K562 (cell line): Measurements from ENCODE around the gene KCNQ4. TPM values are rescaled to one million over a fixed set of nuclear protein-coding genes. Genes with fewer than 3 reads are reported as not detected.

Experiments
- AFF1 ChIP-seq, 2 experiments: fragments of 450-650 bp; IDR thresholded peaks; 2 replicates each; pipeline ENCODE4 v1.6.1; 2018; ENCODE audit warnings: mild to moderate bottlenecking in 2 of 2, low read depth in 1 of 2; ENCODE audit not compliant: partially characterized antibody in 2 of 2
- AFF4 ChIP-seq: sonication (generic); formaldehyde crosslinking; IDR thresholded peaks from 2 replicates; pipeline ENCODE4 v1.8.0; 2023; ENCODE audit warnings: mild to moderate bottlenecking, missing genetic modification reagents
- CBFA2T3 ChIP-seq: fragments of 450-650 bp; IDR thresholded peaks from 2 replicates; pipeline ENCODE4 v1.6.1; 2017
- CSDE1 ChIP-seq, 2 experiments: fragments of 450-650 bp; IDR thresholded peaks; 2 replicates each; pipeline ENCODE4 v1.6.1; 2016; ENCODE audit warnings: mild to moderate bottlenecking in 1 of 2
- DIDO1 ChIP-seq: fragments of 450-650 bp; IDR thresholded peaks from 2 replicates; pipeline ENCODE4 v1.6.1; 2016; ENCODE audit warnings: low read depth, missing biosample characterization, missing genetic modification characterization
- DNMT1 ChIP-seq: fragments of 450-650 bp; IDR thresholded peaks from 2 replicates; pipeline ENCODE4 v1.6.1; 2016; ENCODE audit warnings: antibody characterized with exemption, mild to moderate bottlenecking
- KLF1 ChIP-seq: fragments of 450-650 bp; IDR thresholded peaks from 2 replicates; pipeline ENCODE4 v1.6.1; 2016; ENCODE audit warnings: missing genetic modification characterization, missing compliant biosample characterization
- NCOA1 ChIP-seq: fragments of 450-650 bp; IDR thresholded peaks from 2 replicates; pipeline ENCODE4 v1.6.1; 2016; ENCODE audit warnings: low read depth
- PHF20 ChIP-seq: fragments of 450-650 bp; IDR thresholded peaks from 2 replicates; pipeline ENCODE4 v1.6.1; 2018; ENCODE audit not compliant: partially characterized antibody
- PHF8 ChIP-seq: fragments of 200-600 bp; sonication (generic); IDR thresholded peaks from 2 replicates; pipeline ENCODE4 v1.6.1; 2012; ENCODE audit warnings: mixed run types, mild to moderate bottlenecking, inconsistent platforms, low read length, moderate library complexity, borderline replicate concordance
- POLR3A ChIP-seq: IDR thresholded peaks from 2 replicates; pipeline ENCODE4 v1.6.1; 2011; ENCODE audit warnings: borderline replicate concordance, mild to moderate bottlenecking, moderate library complexity; ENCODE audit not compliant: insufficient read length, insufficient read depth; ENCODE audit errors: extremely low read depth
- RBM15 ChIP-seq: fragments of 200-400 bp; formaldehyde crosslinking; IDR thresholded peaks from 2 replicates; pipeline ENCODE4 v1.6.1; 2018; ENCODE audit warnings: mild to moderate bottlenecking, low read length, moderate library complexity; ENCODE audit not compliant: insufficient read depth
- SIRT6 ChIP-seq: IDR thresholded peaks from one replicate; pipeline ENCODE4 v1.6.1; 2012; ENCODE audit warnings: low read depth, mild to moderate bottlenecking, control low read depth, inconsistent platforms, low read length, moderate library complexity
- TEAD4 ChIP-seq, 2 experiments: sonication (generic) in 1 of 2; formaldehyde crosslinking in 1 of 2; IDR thresholded peaks; 2 replicates each; pipeline versions ENCODE4 v1.6.1 to v1.8.0; 2012 to 2022; ENCODE audit warnings: borderline replicate concordance in 1 of 2, inconsistent platforms in 1 of 2, low read length in 1 of 2, mild to moderate bottlenecking in 1 of 2, missing genetic modification reagents in 1 of 2
- polyA plus RNA-seq, 8 experiments: library from polyadenylated mRNA; depleted of rRNA in 4 of 8; stranded (reverse) in 5 of 8; unstranded in 3 of 8; fragments of >200 nt; fragmentation: Nextera tagmentation in 2 of 8; fragmentation: Illumina TruSeq in 1 of 8; extraction: Ambion mirVana in 2 of 8; extraction: Trizol in 1 of 8; gene quantifications; 2 replicates each; pipeline versions ENCODE4 v1.2.1 to v1.2.3, GENCODE V29; 2011 to 2014; ENCODE audit warnings: inconsistent platforms in 1 of 8, missing spikeins in 1 of 8
- total RNA-seq, 7 experiments: library from RNA; depleted of rRNA in 6 of 7; stranded (reverse); fragments of >200 nt in 6 of 7; fragmentation: Illumina TruSeq in 2 of 7; extraction: Trizol in 2 of 7; gene quantifications; 2 replicates each; pipeline versions ENCODE4 v1.2.1 to v1.2.3, GENCODE V29; 2011 to 2021; ENCODE audit warnings: low replicate concordance in 1 of 7
- TF ChIP-seq, protein P1 (sequence below): IDR thresholded peaks from 2 replicates; pipeline ENCODE4 v1.6.1; 2016; ENCODE audit warnings: missing genetic modification characterization, missing compliant biosample characterization

The KCNQ4 gene
- total and polyA plus RNA-seq, 9 of the 15 experiments (the other 6 are each of a cell fraction or from before 2014, with no cell fraction given): 0.07 to 4.1 (median 0.79) TPM

DNA sequence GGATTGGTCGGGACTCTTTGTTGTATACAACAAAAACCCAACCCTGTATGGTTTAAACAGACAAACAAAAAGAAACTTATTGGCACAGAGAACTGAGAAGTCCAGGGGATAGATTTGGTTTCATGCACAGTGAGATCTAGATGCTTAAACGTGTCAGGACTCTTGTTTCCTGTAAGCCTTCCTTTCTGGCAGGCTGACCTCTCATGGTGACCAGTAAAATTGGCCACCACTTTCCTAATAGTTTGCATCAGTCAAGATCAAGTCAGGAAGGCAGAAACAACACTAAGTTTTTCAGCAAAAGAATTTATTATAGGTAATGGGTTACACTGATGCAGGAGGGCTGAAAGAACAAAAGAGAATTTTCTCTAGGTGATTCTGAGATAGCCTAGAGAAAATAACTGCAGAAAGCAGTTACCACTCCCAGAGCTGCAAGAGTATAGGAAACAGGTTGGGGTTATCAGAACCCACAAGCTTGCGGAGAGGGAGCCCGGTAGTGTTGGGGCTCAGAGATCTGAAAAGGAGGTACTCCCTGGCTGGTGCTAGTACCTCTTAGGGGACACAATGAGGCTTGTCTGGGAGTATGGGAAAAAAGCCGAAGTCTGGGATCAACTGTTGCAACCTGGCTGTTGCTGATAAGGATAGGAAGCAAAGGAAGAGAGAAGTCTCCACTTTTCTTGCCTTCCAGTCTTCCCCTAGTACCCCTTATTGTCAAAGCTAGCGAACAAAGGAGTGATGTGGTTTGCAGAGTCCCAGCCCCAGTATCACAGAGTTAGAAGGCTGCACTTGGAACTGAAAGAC, 57.1 kb downstream of the KCNQ4 start (continued):
- TF ChIP-seq AFF4 (CRISPR knock-in tag): no peak
- TF ChIP-seq, protein P1, sequence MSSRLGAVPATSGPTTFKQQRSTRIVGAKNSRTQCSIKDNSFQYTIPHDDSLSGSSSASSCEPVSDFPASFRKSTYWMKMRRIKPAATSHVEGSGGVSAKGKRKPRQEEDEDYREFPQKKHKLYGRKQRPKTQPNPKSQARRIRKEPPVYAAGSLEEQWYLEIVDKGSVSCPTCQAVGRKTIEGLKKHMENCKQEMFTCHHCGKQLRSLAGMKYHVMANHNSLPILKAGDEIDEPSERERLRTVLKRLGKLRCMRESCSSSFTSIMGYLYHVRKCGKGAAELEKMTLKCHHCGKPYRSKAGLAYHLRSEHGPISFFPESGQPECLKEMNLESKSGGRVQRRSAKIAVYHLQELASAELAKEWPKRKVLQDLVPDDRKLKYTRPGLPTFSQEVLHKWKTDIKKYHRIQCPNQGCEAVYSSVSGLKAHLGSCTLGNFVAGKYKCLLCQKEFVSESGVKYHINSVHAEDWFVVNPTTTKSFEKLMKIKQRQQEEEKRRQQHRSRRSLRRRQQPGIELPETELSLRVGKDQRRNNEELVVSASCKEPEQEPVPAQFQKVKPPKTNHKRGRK (tag): no peak
- TF ChIP-seq POLR3A: no peak
- no peak for TF ChIP-seq KLF1 (tag)
- no peak for TF ChIP-seq PHF8
- peak; percentile 68; the same call in 1 of the 2 replicates for TF ChIP-seq TEAD4 (IDR thresholded peaks at IDR 0.05; ENCODE audit: low read length)
- TF ChIP-seq TEAD4 (CRISPR knock-in tag; IDR thresholded peaks at IDR 0.05; ENCODE audit: borderline replicate concordance): no peak
- TF ChIP-seq SIRT6: no peak
- peak in 1 of 2 experiments; percentile 47 for TF ChIP-seq AFF1 (IDR thresholded peaks at IDR 0.05; ENCODE audit: low read depth in 1 of 2, partially characterized antibody in 2 of 2)
- TF ChIP-seq NCOA1: no peak
- no peak for TF ChIP-seq RBM15
- no peak for TF ChIP-seq DNMT1
- TF ChIP-seq CSDE1 (IDR thresholded peaks at IDR 0.05): no peak
- peak; percentile 92 for TF ChIP-seq CBFA2T3
- TF ChIP-seq DIDO1 (tag): no peak
- no peak for TF ChIP-seq PHF20
